GM10266 (cell line): ENCODE results near the gene MAGI1.

Experiments used
- DNase-seq: peaks from one replicate; pipeline ENCODE4 v3.0.0; 2012; ENCODE audit errors: extremely low spot score
- TF ChIP-seq, protein P1 (sequence below): IDR thresholded peaks from 2 replicates; pipeline ENCODE4 v1.5.1; 2012; ENCODE audit warnings: mild to moderate bottlenecking, low read depth; ENCODE audit not compliant: control insufficient read depth, insufficient read depth; ENCODE audit errors: missing control alignments

Gene MAGI1

DNA sequence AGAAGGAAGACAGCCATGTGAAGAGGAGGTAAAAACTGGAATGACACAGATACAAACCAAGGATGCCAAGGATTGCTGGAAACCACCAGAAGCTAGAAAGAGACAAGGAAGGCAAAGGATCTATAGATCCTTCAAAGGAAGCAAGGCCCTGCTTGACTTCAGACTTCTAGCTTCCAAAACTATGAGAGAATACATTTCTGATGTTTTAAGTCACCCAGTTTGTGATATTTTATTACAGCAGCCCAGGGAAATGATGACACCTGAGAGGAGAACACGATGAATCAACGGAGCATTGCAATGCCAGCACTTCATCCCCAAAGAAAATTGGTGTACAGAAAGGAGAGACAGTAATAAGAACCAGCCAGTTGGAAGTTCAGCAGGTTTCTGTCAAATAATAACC, 116.3 kb downstream of the MAGI1 start:
- TF ChIP-seq, protein P1, sequence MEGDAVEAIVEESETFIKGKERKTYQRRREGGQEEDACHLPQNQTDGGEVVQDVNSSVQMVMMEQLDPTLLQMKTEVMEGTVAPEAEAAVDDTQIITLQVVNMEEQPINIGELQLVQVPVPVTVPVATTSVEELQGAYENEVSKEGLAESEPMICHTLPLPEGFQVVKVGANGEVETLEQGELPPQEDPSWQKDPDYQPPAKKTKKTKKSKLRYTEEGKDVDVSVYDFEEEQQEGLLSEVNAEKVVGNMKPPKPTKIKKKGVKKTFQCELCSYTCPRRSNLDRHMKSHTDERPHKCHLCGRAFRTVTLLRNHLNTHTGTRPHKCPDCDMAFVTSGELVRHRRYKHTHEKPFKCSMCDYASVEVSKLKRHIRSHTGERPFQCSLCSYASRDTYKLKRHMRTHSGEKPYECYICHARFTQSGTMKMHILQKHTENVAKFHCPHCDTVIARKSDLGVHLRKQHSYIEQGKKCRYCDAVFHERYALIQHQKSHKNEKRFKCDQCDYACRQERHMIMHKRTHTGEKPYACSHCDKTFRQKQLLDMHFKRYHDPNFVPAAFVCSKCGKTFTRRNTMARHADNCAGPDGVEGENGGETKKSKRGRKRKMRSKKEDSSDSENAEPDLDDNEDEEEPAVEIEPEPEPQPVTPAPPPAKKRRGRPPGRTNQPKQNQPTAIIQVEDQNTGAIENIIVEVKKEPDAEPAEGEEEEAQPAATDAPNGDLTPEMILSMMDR: no peak
- no peak for DNase-seq

DNA sequence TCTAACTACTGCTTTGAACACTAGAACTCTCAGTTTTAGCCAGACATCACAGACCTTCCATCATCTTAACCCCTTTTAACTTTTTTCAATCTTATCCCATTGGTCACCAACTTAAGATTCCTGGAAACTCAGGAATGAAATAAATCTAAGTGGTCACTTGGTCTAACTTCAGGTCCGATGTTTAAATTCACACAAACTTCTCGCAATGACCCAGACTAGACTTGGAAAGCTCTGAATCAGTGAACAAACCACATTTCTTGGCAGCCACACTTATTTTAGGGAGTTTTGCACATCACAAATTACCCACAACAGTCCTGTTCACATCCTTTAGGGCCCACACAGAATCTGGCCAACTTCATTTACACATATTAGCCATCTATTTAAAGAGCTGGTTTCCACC, 118.9 kb downstream of the MAGI1 start:
- TF ChIP-seq, protein P1: no peak
- no peak for DNase-seq

DNA sequence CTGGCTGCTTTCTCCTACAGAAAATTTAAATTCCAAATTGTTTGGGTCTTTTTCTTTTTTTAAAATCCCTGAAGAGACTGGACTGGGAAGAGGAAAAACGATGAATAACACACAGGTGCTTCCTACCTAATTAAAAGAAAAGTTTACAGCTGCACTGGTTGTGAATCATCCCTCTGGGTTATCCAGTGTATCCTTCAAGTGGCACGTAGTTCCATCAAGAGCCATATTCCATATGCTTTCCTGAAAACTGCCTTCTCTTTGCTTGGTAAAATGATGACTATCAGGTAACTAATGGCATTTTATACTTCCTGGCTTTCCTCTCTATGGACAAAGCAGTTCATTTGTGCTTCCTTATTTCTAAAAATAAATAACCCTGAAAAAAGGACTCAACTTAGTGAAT, 123.2 kb downstream of the MAGI1 start:
- TF ChIP-seq, protein P1: no peak
- DNase-seq: no peak

DNA sequence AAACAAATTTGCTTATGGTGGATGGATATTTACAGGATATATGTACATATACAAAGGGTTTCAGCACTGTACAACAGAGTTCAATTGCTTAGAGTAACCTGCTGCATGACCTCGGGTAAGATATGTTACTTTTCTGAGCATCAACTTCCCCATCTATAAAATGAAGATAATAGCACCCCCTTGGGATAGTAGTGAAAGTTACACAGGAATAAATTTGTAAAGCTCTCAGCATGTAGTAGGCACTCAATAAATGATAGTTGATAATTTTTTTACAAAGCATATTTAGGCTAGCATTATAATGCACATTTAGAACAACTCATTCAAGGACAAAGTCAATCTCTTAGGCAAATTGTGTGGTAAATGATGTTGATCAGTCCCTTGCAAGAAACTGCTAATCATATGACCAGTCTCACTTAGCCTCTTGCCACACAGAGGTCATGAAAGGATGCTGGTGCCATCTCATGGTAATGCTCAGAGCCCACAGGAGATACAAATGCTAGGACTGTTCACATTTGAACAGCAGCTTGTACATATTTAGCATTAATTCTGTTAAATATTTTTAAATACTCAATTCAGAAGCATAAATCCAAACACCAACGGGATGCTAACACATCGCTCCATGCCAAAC, 123.9 kb downstream of the MAGI1 start:
- DNase-seq: no peak
- TF ChIP-seq, protein P1: no peak

DNA sequence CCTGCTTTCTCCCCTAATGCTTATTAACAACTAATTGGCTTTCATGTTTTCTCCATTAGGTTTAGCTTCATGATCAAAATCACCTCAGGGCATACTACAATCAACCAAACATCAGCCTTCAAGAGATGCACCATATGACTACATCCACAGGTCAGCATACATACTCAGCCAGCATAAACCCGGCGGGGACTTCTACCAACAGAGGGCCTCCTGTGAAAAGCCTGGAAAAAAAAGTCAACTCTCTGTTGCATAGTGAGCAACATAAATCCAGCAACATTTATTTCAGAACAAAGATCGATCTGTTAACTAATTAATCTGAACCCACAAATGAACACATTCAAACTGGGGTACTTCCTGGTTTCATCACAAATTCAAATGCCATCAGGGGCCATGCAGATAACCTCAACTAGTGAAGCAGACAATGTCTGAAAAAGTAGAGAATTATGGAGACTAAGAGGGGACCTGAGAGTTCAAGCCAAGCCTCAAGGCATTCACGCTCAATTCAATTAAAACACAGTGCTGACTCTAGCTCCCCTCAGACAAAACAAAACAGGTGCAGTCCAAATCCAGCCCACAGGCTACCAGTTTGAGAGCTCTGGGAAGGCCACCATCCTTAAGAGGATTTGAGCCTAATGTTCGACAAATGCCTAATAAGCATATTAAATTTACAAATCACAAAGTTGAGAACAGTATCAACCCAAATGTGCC, 124.5 kb downstream of the MAGI1 start:
- no peak for DNase-seq
- TF ChIP-seq, protein P1: no peak

DNA sequence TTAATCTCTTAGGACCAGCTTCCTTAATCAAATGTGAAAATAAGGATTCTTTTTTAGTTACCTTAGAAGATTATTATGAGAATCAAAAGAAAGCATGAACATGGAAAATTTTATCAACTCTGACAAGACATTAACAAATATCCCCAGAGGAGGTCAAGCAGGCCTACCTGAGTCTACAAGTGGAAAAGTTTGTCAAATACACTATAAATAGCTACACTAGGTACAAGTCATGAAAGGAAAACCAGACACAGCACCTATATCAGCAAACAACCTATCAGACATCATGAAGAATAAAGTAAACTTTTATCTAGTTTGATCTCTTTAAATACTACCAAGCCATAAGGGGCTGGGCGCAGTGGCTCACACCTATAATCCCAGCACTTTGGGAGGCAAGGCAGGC, 126.1 kb downstream of the MAGI1 start:
- DNase-seq: no peak
- TF ChIP-seq, protein P1: no peak

DNA sequence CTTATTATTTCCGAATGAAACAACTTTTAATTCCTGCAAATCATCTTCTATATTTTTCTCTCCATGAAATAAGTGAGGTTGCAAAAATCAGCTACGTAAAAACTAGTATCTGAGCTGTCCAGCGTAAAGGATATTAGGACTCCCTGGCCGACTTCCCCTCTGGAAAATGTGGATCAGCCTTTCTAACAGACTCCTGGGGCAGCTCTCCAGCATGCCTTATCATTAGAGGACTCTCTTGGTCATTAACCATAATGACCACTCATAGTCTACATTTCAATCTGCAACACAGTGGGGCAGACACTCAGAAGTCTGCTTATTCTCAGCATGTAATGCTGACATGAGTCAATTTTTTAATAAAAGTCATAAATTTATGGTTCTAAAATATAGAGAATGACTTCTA, 130.1 kb downstream of the MAGI1 start:
- no peak for DNase-seq
- TF ChIP-seq, protein P1: no peak
